ENCODE measurements around the gene DDX53.

DNA sequence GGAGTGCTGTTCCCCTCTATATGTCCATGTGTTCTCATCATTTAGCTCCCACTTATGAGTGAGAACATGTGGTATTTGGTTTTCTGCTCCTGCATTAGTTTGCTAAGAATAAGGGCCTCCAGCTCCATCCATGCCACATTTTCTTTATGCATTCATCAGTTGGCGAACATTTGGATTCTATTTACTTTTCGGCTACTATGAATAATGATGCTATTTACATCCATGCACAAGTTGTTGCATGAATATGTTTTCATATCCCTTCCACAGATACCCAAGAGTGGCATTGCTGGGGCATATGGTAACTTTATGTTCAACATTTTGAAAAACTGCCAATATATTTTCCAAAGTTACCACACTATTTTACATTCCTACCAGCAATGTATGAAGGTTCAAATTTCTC is 13.8 kb upstream of the DDX53 start:
- TF ChIP-seq ZNF583 (CRISPR knock-in tag; IDR thresholded peaks at IDR 0.05) (no peak), JUN (IDR thresholded peaks at IDR 0.05; ENCODE audit: borderline replicate concordance, low read depth, low read length) (no peak), JUN (CRISPR knock-in tag; IDR thresholded peaks at IDR 0.05; ENCODE audit: borderline replicate concordance) (no peak), NR2C1 (IDR thresholded peaks at IDR 0.05) (no peak), NR2C1 (tag; IDR thresholded peaks at IDR 0.05) (no peak), JUNB (CRISPR knock-in tag; conservative IDR thresholded peaks at IDR 0.05) (no peak), ZNF140 (CRISPR knock-in tag; IDR thresholded peaks at IDR 0.05) (no peak)
- TF ChIP-seq, protein P1, sequence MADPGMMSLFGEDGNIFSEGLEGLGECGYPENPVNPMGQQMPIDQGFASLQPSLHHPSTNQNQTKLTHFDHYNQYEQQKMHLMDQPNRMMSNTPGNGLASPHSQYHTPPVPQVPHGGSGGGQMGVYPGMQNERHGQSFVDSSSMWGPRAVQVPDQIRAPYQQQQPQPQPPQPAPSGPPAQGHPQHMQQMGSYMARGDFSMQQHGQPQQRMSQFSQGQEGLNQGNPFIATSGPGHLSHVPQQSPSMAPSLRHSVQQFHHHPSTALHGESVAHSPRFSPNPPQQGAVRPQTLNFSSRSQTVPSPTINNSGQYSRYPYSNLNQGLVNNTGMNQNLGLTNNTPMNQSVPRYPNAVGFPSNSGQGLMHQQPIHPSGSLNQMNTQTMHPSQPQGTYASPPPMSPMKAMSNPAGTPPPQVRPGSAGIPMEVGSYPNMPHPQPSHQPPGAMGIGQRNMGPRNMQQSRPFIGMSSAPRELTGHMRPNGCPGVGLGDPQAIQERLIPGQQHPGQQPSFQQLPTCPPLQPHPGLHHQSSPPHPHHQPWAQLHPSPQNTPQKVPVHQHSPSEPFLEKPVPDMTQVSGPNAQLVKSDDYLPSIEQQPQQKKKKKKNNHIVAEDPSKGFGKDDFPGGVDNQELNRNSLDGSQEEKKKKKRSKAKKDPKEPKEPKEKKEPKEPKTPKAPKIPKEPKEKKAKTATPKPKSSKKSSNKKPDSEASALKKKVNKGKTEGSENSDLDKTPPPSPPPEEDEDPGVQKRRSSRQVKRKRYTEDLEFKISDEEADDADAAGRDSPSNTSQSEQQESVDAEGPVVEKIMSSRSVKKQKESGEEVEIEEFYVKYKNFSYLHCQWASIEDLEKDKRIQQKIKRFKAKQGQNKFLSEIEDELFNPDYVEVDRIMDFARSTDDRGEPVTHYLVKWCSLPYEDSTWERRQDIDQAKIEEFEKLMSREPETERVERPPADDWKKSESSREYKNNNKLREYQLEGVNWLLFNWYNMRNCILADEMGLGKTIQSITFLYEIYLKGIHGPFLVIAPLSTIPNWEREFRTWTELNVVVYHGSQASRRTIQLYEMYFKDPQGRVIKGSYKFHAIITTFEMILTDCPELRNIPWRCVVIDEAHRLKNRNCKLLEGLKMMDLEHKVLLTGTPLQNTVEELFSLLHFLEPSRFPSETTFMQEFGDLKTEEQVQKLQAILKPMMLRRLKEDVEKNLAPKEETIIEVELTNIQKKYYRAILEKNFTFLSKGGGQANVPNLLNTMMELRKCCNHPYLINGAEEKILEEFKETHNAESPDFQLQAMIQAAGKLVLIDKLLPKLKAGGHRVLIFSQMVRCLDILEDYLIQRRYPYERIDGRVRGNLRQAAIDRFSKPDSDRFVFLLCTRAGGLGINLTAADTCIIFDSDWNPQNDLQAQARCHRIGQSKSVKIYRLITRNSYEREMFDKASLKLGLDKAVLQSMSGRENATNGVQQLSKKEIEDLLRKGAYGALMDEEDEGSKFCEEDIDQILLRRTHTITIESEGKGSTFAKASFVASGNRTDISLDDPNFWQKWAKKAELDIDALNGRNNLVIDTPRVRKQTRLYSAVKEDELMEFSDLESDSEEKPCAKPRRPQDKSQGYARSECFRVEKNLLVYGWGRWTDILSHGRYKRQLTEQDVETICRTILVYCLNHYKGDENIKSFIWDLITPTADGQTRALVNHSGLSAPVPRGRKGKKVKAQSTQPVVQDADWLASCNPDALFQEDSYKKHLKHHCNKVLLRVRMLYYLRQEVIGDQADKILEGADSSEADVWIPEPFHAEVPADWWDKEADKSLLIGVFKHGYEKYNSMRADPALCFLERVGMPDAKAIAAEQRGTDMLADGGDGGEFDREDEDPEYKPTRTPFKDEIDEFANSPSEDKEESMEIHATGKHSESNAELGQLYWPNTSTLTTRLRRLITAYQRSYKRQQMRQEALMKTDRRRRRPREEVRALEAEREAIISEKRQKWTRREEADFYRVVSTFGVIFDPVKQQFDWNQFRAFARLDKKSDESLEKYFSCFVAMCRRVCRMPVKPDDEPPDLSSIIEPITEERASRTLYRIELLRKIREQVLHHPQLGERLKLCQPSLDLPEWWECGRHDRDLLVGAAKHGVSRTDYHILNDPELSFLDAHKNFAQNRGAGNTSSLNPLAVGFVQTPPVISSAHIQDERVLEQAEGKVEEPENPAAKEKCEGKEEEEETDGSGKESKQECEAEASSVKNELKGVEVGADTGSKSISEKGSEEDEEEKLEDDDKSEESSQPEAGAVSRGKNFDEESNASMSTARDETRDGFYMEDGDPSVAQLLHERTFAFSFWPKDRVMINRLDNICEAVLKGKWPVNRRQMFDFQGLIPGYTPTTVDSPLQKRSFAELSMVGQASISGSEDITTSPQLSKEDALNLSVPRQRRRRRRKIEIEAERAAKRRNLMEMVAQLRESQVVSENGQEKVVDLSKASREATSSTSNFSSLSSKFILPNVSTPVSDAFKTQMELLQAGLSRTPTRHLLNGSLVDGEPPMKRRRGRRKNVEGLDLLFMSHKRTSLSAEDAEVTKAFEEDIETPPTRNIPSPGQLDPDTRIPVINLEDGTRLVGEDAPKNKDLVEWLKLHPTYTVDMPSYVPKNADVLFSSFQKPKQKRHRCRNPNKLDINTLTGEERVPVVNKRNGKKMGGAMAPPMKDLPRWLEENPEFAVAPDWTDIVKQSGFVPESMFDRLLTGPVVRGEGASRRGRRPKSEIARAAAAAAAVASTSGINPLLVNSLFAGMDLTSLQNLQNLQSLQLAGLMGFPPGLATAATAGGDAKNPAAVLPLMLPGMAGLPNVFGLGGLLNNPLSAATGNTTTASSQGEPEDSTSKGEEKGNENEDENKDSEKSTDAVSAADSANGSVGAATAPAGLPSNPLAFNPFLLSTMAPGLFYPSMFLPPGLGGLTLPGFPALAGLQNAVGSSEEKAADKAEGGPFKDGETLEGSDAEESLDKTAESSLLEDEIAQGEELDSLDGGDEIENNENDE (IDR thresholded peaks at IDR 0.05; ENCODE audit: low read depth, low read length) = no peak
